Stromal cell of bone marrow (primary cell): Measurements from ENCODE around the gene C6orf58.

Experiments used
- DNase-seq: peaks from one replicate; pipeline ENCODE4 v3.0.0-alpha.2; 2012; ENCODE audit warnings: low read depth

Gene C6orf58

GRCh38 chr6:127576874-127577273 lies at the start of gene C6orf58:
Gene C6orf58 (plus strand): TSS chr6:127577174. CDS start chr6:127577186, 12 bp downstream.
- DNase-seq = no peak

- DNase-seq = no peak
Observed at GRCh38 chr6:127533011-127533410, 44.0 kb upstream of the C6orf58 start.

DNA sequence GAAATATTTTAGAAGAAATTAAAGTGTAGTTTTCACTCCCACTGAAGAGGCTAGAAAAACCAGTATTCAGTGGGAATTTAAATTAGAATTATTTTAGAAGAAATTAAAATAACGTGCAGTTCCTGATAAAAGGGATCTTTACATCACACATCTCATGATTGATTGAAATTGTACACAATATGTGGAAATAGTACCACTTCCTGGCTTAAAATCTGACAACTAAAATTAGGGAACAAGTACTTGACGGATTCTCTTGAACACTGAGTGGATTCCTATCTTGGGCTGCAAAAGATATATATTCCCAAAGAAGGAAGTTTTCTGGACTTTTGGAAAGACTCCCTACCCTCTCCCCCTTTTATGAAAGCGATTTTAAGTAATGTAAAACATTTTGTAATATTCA lies 43.2 kb upstream of the C6orf58 start:
- no peak for DNase-seq

DNA sequence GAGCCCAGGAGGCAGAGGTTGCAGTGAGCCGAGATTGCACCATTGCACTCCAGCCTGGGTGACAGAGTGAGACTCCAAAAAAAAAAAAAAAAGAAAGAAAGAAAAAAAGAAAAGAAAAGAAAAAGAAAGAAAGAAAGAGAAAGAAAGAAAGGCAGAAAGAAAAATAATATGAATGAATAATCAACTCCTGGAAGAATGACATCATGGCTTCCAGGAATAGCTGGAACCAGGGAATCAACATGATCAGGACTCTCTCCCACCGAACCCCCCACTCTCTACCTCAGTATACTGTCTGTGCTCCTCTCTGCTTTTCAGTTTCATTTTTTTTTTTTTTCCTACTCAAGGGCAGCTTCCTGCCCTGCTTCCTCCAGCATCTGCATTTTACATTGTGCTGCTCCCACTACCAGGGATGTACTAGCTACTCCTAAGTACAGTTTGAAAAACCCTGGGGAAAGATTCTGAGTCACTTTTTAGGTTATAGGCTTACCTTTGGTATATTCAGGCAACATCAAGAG lies 38.2 kb upstream of the C6orf58 start:
- DNase-seq = no peak

- no peak for DNase-seq
Observed at GRCh38 chr6:127539272-127539671, 37.7 kb upstream of the C6orf58 start.

GRCh38 chr6:127547215-127547614 lies 29.8 kb upstream of the C6orf58 start:
- no peak for DNase-seq

GRCh38 chr6:127547904-127548649 lies 28.9 kb upstream of the C6orf58 start:
- no peak for DNase-seq

GRCh38 chr6:127550403-127550802 lies 26.6 kb upstream of the C6orf58 start:
- DNase-seq = peak; percentile 61

- peak; percentile 30 for DNase-seq
Observed at GRCh38 chr6:127554435-127555006, 22.5 kb upstream of the C6orf58 start.

DNA sequence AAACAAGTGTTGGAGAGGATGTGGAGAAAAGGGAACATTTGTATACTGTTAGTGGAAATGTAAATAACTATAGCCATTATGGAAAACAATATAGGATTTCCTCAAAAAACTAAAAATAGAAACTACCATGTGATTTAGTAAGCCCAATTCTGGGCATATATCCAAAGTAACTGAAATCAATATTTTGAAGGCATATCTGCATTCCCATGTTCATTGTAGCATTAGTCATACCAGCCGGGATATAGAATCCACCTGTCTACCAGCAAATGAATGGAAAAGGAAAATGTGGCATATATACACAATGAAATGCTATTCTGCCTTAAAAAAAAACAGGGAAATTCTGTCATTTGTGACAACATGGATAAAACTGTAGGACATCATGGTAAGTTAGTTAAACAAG lies 15.3 kb upstream of the C6orf58 start:
- no peak for DNase-seq

DNA sequence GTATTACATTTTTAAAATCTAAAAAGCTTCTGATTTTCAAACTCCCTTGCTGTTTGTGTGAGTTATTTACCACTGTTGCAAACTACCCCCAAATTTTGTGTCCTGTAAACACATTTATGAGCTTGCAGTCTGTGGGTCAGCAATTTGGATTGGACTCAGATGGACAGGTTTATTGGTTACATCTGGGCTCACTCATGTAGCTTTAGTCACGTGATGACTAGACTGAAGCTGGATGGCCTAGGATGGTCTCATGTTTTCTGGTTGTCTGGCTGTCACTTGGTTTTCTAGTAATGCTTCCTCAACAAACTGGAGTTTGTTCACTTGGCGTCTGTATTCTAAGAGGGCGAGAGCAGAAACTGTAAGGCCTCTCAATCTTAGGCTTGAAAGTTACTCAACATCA lies 12.2 kb upstream of the C6orf58 start:
- DNase-seq = no peak

- no peak for DNase-seq
Observed at GRCh38 chr6:127566119-127566518, 10.9 kb upstream of the C6orf58 start.

DNA sequence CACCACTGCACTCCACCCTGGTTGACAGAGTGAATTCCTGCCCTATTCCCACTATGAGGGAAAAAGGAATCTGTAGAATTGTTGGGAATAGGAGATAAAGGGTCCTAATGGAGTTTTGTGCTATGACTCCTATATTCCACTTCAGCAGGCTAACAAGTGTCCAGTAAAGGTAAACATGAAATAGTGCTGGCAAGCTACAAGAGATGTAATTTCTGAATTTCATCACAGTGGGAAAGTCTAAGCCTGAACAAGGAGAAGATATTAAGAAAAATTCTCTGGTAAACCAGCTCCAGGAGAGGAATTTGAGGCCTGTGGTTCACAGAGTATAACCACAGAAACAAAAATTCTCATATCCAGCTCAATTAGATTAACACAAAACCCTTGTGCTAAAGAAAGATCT lies 10.3 kb upstream of the C6orf58 start:
- no peak for DNase-seq

DNA sequence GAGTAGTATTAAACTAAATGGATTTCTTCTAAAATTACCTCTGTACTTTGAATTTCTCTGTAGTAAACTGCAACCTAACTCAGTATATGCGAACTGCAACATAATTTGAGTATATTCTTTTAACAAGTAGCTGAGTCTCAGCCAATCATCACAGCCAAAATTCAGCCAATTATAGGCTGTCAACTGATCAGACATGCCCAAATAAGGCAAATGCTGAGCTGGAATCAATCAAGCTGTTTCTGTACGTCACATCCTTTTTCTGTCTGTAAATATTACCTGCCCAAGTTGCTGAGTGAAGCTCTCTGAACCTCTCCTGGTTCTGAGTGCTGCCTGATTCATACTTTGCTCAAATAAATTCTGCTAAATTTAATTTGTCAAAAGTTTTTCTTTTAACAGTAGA lies 9.5 kb upstream of the C6orf58 start:
- no peak for DNase-seq

DNA sequence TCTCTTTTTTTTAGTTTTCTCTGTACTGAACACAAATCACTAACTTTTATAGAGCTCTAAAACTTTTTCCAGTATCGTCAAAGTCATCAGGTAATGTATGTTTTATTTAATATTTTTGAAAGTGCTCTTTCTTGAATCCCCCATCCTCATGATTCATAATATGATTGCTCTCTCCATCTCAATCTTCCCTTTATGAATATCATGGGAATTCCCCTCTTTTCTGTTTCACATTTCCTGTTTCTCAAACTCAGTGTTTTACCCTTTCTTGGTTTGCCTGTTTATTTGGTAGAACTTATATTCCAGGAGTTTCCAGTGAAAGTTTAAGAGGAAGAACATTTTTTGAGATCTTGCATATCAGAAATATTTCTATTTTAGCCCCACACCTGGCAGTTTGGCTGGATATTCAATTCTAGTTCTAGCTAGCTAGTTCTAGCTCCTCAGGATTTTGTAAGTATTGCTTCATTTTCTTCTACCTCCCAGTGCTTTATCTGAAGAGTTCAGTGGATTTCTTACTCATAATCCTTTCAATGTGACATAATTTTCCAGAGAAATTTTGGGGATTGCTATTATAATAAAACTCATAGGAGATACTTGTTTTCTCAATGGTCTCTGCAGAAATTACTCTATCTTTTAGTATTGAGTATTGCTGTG lies 6.1 kb upstream of the C6orf58 start:
- no peak for DNase-seq

GRCh38 chr6:127578900-127579299 lies 1.9 kb downstream of the C6orf58 start:
- DNase-seq = no peak

DNA sequence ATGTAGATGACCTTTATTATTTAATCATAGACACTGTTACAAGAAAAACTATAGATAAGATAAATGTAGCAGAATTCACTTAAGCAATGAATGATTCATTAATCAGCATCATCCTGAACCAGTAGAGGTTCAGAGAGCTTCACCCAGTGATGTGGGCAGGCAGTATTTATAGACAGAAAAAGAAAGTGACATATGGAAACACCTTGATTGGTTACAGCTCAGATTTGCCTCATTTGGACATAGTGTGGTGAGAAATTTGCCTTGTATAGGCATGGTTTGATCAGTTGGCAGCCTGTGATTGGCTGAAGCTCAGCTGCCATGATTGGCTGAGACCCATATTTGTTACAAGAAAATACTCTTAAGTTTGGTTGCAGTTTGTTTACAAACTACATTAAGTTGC lies 4.6 kb downstream of the C6orf58 start:
- no peak for DNase-seq

DNA sequence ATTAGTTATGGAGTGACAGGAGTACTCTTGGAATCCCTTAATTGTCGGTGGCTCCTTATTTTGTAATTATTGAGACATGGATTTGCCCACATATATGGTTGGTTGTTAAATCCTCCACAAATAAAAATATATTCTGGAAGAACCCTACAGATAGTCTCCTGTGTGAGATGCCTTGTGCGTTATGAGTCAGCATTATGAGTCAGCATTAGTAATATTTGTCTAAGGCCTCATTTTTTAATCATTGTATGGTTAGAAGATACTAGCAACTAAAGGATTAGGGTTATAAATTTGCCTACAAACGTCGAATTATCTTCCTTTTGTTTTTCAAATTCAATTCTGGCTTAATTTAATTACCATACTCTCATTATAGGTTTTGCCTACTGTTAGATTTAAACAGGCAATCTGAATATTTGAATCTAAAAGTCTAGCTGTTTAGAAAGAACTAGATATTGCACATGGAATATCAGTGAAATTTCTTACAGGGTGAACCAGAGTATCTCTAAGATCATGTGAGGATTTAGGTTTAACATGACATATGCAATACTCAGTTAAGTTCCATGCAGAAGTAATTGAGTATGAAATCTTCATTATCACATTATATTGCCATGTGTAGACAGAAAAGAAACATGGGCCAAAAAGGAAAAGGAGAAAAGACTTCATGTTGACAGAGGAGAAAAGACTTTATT lies 5.9 kb downstream of the C6orf58 start:
- peak; percentile 52 for DNase-seq

DNA sequence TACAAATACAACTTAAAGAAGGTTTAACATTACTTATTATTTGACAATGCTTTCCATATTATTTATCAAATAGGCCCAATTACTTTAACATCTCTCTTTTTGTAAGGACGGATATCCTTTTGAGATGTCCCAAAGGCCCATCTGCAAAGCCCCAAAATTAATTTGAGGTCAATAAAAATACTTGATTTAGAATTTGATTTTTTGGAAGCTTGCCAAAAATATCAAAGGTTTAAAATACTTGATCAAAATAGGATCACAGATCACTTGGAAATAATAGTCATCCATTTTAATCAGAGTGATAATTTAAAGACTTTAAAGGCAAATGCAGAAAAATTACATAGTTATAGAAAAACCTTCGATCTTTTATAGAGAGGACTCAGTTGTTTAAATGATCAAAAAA lies 8.1 kb downstream of the C6orf58 start:
- no peak for DNase-seq

GRCh38 chr6:127586372-127586771 lies 9.4 kb downstream of the C6orf58 start:
- no peak for DNase-seq

GRCh38 chr6:127587875-127588274 lies 10.9 kb downstream of the C6orf58 start:
- no peak for DNase-seq

GRCh38 chr6:127589135-127589534 lies 12.2 kb downstream of the C6orf58 start:
- DNase-seq = no peak

DNA sequence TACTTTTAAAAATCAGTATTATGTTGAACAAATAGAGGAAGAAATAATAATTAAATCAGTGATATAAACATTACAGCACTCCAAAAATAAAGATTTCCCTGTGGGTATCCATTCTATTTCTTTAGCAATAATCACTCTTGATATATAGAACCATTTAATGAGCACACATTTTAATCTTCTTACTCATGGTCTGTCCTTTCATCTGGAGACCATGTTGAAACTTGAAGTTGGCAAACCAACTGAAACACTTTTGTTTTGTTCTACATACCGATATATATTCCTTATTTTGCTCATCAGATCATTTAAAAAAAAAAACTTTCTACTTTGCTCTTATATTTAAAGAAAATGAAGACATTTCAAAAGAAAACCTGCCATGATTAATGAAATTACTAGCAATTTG lies 13.4 kb downstream of the C6orf58 start:
- DNase-seq = no peak
